Measurements from ENCODE around the gene DNASE1L2. TPM values are rescaled to one million over a fixed set of nuclear protein-coding genes. Genes with fewer than 3 reads are reported as not detected.
"Not testable (repeated sequence)": the region's sequence is repeated elsewhere in the genome, so short reads cannot be mapped to it uniquely, and the experiment has no call there.

Gene DNASE1L2
- total RNA-seq, 2 experiments from 2014 or later: 6.6 to 9.8 TPM

DNA sequence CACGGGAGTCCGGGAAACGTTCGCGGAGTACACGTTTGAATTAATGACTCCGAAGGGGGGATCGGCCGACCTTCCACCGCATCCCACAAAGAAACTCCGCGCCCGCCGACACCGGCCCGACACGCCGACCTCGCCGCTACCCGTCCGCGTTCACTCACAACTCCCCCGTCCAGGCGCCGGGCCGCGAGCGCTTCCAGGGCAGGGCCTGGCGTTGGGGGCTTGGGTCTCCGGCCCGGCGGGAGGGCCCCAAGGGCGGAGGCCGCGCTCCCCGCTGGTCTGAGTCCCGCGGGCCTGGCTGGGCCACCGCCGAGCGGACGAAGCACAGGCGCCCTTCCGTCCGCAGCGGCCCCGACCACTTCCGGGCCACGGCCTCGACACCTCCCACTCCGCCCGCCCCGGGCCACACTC, 31.3 kb downstream of the DNASE1L2 start:
- H3K9me3 ChIP-seq (ENCODE audit: low read length); POLR2A ChIA-PET; H3K9me2 ChIP-seq (ENCODE audit: insufficient read depth, low read length); CTCF ChIA-PET (ENCODE audit: unreplicated experiment); DNase-seq (ENCODE audit: low spot score); intact Hi-C loops (cut with micrococcal nuclease; ENCODE audit: unreplicated experiment); BruUV-seq (replicated peaks): not testable (repeated sequence)
- peaks cover 31% of the 10 kb centered on the region for H3K4me1 ChIP-seq (ENCODE audit: insufficient read depth, low read length, poor library complexity, severe bottlenecking)
- H2AFZ ChIP-seq (ENCODE audit: low read length): peak overlapping the region; percentile 53
- peaks cover 29% of the 10 kb centered on the region for H4K20me1 ChIP-seq (ENCODE audit: insufficient read depth, low read length)
- peak overlapping the region; percentile 80 for H3K4me3 ChIP-seq (ENCODE audit: low read depth, low read length, poor library complexity, severe bottlenecking)
- H3K36me3 ChIP-seq (ENCODE audit: insufficient read depth, low read length): peaks cover 47% of the 10 kb centered on the region
- peak overlapping the region; percentile 78 for H3K4me2 ChIP-seq (ENCODE audit: low read length)
- peak overlapping the region; percentile 74 for H3K27ac ChIP-seq (ENCODE audit: low read depth, low read length, poor library complexity, severe bottlenecking)
- H3K79me2 ChIP-seq (ENCODE audit: insufficient read depth, low read depth, low read length): peaks cover 60% of the 10 kb centered on the region

DNA sequence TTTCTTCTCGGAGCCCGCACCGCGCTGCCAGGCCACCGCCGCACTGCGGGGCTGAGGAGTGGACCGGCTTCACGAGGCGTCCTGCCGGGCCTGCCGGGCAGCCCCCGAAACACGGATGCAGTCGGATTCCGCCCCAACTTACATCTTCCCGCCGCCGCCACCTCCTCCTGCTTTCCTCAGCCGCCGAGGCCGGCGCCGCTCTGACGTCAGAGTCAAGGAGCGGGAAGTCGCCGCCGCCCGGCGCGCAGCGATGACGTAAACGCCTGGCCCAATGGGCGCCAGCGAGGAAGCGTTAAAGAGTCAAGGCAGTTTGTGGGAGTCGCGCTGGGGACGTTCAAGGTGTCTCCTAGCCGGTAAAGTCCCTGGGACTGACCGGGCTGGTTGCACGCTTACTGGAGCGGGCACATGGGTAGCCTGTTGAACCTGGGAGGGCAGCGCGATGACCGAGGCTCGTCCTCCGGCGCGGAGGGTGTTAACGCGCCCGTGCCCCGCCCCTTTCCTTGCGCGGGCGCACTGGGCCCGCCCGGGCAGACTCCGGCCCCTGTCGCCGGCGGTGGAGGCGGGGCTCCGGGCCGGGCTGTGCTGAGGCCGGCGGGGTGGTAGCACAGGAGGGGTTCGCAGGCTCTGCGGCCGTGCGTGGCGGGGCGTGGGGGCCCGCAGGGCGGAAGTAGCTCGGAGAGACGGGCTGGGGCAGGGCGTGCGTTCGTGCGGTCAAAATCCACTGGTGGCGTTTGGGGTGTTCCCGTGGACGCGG, 31.8 kb downstream of the DNASE1L2 start, which contains the start of gene RNPS1:
TSS of gene RNPS1 (minus strand) at position 214 of the 754 bp plus-strand sequence. CDS start 3,483 bp downstream, outside the sequence.
- no peak for TF ChIP-seq EZH2phosphoT487 (IDR thresholded peaks at IDR 0.05; ENCODE audit: borderline replicate concordance, low read depth, low read length)
- TF ChIP-seq, protein P1, sequence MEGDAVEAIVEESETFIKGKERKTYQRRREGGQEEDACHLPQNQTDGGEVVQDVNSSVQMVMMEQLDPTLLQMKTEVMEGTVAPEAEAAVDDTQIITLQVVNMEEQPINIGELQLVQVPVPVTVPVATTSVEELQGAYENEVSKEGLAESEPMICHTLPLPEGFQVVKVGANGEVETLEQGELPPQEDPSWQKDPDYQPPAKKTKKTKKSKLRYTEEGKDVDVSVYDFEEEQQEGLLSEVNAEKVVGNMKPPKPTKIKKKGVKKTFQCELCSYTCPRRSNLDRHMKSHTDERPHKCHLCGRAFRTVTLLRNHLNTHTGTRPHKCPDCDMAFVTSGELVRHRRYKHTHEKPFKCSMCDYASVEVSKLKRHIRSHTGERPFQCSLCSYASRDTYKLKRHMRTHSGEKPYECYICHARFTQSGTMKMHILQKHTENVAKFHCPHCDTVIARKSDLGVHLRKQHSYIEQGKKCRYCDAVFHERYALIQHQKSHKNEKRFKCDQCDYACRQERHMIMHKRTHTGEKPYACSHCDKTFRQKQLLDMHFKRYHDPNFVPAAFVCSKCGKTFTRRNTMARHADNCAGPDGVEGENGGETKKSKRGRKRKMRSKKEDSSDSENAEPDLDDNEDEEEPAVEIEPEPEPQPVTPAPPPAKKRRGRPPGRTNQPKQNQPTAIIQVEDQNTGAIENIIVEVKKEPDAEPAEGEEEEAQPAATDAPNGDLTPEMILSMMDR (conservative IDR thresholded peaks at IDR 0.05; ENCODE audit: low read length): no peak
- Histone ChIP-seq H3K36me3 (ENCODE audit: insufficient read depth, low read length) (peaks cover 41% of the 10 kb centered on the region), H3K79me2 (ENCODE audit: insufficient read depth, low read depth, low read length) (peaks cover 54% of the 10 kb centered on the region), H4K20me1 (ENCODE audit: insufficient read depth, low read length) (peaks cover 29% of the 10 kb centered on the region), H3K9me3 (ENCODE audit: low read length) (no peaks in the 10 kb centered on the region), H3K27ac (ENCODE audit: low read depth, low read length, poor library complexity, severe bottlenecking) (peak within 1 kb of the TSS; percentile 74), H2AFZ (ENCODE audit: low read length) (peak within 1 kb of the TSS; percentile 53), H3K4me3 (ENCODE audit: low read depth, low read length, poor library complexity, severe bottlenecking) (peak within 1 kb of the TSS; percentile 80), H3K4me1 (ENCODE audit: insufficient read depth, low read length, poor library complexity, severe bottlenecking) (peaks cover 31% of the 10 kb centered on the region), H3K9me2 (ENCODE audit: insufficient read depth, low read length) (no peaks in the 10 kb centered on the region), H3K4me2 (ENCODE audit: low read length) (peak within 1 kb of the TSS; percentile 78)
- ChIA-PET POLR2A (interaction anchor here (0.5 kb wide), 1 partner anchor 113 kb away, joined by 3 read pairs; the partner anchor contains the start of gene TRAF7), CTCF (ENCODE audit: unreplicated experiment) (no interaction called here)
- DNase-seq (ENCODE audit: low spot score): peak; percentile 98
- intact Hi-C loops (cut with micrococcal nuclease; ENCODE audit: unreplicated experiment): loop anchor here (2.0 kb wide), 1 partner anchor 113 kb away; the partner anchor contains the start of gene TRAF7
- no TSS peak for BruUV-seq (replicated peaks)

DNA sequence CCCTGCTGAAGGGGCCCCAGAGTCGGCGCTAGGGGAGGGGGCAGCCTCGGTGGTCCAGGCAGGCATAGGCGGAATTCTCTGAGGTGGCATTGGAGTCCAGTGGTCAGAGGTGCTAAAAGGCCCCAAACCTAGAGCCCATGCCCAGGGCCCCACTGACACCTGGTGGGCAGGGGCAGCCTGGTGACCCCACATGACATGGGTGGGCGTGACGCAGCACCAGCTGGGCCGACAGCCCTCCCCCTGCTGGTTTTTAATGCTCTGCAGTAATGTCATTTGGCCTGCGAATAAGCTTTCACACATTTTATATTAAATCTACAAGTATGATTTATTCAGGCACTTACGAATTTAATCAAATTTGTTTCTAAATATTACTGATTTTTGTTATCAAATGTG, 33.8 kb downstream of the DNASE1L2 start:
- H3K9me2 ChIP-seq (ENCODE audit: insufficient read depth, low read length): no peaks in the 10 kb centered on the region
- H3K27ac ChIP-seq (ENCODE audit: low read depth, low read length, poor library complexity, severe bottlenecking): no peak overlapping the region
- H3K36me3 ChIP-seq (ENCODE audit: insufficient read depth, low read length): peaks cover 22% of the 10 kb centered on the region
- H2AFZ ChIP-seq (ENCODE audit: low read length): no peak overlapping the region
- peaks cover 28% of the 10 kb centered on the region for H3K4me1 ChIP-seq (ENCODE audit: insufficient read depth, low read length, poor library complexity, severe bottlenecking)
- no peak overlapping the region for H3K4me3 ChIP-seq (ENCODE audit: low read depth, low read length, poor library complexity, severe bottlenecking)
- TF ChIP-seq, protein P1 (conservative IDR thresholded peaks at IDR 0.05; ENCODE audit: low read length): peak; percentile 28; the same call in 1 of the 2 replicates
- no peak for TF ChIP-seq EZH2phosphoT487 (IDR thresholded peaks at IDR 0.05; ENCODE audit: borderline replicate concordance, low read depth, low read length)
- peaks cover 34% of the 10 kb centered on the region for H3K79me2 ChIP-seq (ENCODE audit: insufficient read depth, low read depth, low read length)
- no peaks in the 10 kb centered on the region for H3K9me3 ChIP-seq (ENCODE audit: low read length)
- ChIA-PET POLR2A (no interaction called here), CTCF (ENCODE audit: unreplicated experiment) (no interaction called here)
- H3K4me2 ChIP-seq (ENCODE audit: low read length): peak overlapping the region; percentile 78
- BruUV-seq (replicated peaks): no TSS peak
- intact Hi-C loops (cut with micrococcal nuclease; ENCODE audit: unreplicated experiment): no loop called here
- no peak for DNase-seq (ENCODE audit: low spot score)
- peaks cover 16% of the 10 kb centered on the region for H4K20me1 ChIP-seq (ENCODE audit: insufficient read depth, low read length)

All from OCI-LY7 (cell line).